Measurements from ENCODE around the gene UBE2E2.

DNA sequence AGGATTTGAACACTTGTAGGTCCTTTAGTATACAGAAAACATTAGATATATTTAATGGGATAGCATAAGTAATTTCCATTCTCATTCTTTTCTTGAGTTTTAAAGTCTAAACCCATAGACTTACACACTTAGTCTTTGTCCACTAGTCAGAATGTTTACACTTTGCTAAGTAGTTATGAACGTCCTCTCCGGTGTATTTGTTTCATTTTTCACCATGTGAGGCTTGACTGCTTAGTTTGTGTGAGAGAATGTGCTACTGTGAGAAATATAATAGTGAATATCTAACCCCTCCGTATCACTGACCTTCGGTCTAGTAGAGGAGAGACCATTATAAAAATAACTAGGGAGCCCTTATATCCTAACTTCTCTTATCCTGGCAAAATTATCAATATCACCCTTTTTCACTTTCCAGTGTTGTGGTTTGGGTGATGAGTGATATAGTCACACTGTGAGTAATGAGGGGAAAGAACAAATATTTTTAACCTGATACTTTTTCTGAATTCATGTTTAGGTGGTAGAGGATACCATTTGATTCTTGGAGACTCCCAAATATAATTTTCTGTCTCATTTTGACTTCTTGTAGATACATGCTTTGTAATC, 122.4 kb downstream of the UBE2E2 start:
- TF ChIP-seq EZH2phosphoT487 (IDR thresholded peaks at IDR 0.05; ENCODE audit: borderline replicate concordance): no peak
- TF ChIP-seq, protein P1, sequence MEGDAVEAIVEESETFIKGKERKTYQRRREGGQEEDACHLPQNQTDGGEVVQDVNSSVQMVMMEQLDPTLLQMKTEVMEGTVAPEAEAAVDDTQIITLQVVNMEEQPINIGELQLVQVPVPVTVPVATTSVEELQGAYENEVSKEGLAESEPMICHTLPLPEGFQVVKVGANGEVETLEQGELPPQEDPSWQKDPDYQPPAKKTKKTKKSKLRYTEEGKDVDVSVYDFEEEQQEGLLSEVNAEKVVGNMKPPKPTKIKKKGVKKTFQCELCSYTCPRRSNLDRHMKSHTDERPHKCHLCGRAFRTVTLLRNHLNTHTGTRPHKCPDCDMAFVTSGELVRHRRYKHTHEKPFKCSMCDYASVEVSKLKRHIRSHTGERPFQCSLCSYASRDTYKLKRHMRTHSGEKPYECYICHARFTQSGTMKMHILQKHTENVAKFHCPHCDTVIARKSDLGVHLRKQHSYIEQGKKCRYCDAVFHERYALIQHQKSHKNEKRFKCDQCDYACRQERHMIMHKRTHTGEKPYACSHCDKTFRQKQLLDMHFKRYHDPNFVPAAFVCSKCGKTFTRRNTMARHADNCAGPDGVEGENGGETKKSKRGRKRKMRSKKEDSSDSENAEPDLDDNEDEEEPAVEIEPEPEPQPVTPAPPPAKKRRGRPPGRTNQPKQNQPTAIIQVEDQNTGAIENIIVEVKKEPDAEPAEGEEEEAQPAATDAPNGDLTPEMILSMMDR (conservative IDR thresholded peaks at IDR 0.05; ENCODE audit: low read length): no peak
